Central memory CD8-positive, alpha-beta T cell (primary cell): ENCODE measurements around the gene GPR35.

Experiments used
- ATAC-seq: fragments of 150-1000 bp; cut with Tn5 transposase; replicated peaks from 2 replicates; pipeline ENCODE4 v1.10.0; 2022; ENCODE audit warnings: mild to moderate bottlenecking, moderate FRiP score, moderate number of reproducible peaks; ENCODE audit not compliant: poor library complexity, severe bottlenecking; ENCODE audit errors: extremely low read depth
- DNase-seq, 2 donors: peaks; one replicate each; pipeline ENCODE4 v3.0.0; 2021; ENCODE audit warnings: low spot score in 2 of 2
- H3K27ac Mint-ChIP-seq: one replicate; pipeline ENCODE4 v1.8.0; 2022; ENCODE audit warnings: low read depth, mild to moderate bottlenecking, moderate library complexity, mixed read lengths
- H3K27me3 Mint-ChIP-seq: one replicate; pipeline ENCODE4 v1.8.0; 2022; ENCODE audit warnings: mixed read lengths
- H3K36me3 Mint-ChIP-seq: one replicate; pipeline ENCODE4 v1.8.0; 2022; ENCODE audit warnings: mild to moderate bottlenecking, moderate library complexity, mixed read lengths; ENCODE audit not compliant: insufficient read depth
- H3K4me1 Mint-ChIP-seq: one replicate; pipeline ENCODE4 v1.8.0; 2022; ENCODE audit warnings: mixed read lengths
- H3K4me3 Mint-ChIP-seq: one replicate; pipeline ENCODE4 v1.8.0; 2022; ENCODE audit warnings: mild to moderate bottlenecking, moderate library complexity, mixed read lengths
- H3K9me3 Mint-ChIP-seq: one replicate; pipeline ENCODE4 v1.8.0; 2022; ENCODE audit warnings: mixed read lengths

GPR35 gene

DNA sequence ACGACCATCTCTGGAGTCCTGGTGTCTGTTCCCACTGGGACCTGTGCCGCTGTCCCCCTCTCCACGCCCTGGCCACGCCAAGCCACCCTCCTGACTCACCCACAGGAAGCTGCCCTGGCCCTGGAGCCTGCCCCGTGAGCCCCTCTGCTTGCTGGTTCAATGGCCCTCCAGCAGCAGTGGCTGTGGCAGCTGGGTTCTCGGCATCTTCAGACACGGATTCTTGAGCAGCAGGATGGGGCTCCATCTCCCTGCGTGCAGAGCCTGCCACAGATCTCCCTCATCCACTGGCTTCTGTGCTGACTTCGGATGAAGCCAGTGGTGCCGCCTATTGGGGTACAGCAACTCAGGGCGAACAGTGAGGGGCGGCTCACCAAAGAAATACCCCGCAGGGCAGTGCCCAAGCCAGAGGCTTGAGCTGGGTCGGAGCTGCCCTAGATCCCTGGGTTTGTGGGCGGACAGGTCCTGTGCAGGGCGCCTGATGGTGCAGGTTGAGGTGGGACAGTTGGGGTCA lies 24.8 kb upstream of the GPR35 start:
- Mint-ChIP-seq H3K27ac (peak overlapping the region; percentile 71), H3K9me3 (no peaks in the 10 kb centered on the region), H3K4me1 (peaks cover 6% of the 10 kb centered on the region), H3K36me3 (peaks cover 7% of the 10 kb centered on the region), H3K27me3 (no peaks in the 10 kb centered on the region), H3K4me3 (no peak overlapping the region)
- no peak for ATAC-seq
- DNase-seq: no peak

DNA sequence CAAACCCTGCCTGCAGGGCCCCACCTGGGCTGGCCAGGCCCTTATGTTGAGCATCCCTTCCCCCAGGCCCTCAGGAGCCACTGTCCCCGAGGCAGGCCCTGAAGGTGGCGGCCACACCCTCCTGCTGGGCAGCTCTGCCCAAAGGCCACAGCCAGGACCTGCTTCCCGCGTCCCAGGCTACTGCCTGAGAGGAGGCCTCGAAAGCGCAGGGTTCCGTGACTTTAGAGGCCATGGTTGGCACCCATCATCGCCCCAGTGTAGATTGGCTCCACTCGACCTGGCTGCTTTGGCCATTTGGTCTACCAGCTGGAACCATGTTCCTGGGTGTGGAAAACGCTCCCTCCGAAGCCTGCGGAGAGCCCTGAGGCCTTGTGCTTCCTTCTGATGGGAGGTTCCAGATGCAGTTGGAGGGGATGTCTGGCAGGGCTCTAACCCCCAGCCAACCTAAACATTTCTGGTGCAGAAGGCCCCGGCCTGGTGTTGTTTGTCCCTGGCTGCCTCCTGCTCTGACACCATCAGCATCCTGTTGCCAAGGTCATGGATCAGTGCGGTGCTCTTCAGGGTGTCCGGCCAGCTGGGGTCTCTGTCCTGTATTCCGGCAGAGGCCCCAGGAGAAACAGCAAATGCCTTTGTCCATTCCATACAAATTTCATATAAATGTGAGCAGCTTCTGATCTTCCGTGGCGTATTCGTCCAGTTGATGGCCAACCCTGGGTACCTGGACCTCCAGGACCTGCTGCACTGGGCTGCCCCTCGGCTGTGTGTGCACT lies 24.0 kb upstream of the GPR35 start:
- H3K9me3 Mint-ChIP-seq: no peaks in the 10 kb centered on the region
- peaks cover 4% of the 10 kb centered on the region for H3K36me3 Mint-ChIP-seq
- ATAC-seq (no peak), DNase-seq (no peak)
- no peak overlapping the region for H3K4me3 Mint-ChIP-seq
- no peaks in the 10 kb centered on the region for H3K27me3 Mint-ChIP-seq
- H3K4me1 Mint-ChIP-seq: peaks cover 6% of the 10 kb centered on the region
- peak overlapping the region; percentile 71 for H3K27ac Mint-ChIP-seq

DNA sequence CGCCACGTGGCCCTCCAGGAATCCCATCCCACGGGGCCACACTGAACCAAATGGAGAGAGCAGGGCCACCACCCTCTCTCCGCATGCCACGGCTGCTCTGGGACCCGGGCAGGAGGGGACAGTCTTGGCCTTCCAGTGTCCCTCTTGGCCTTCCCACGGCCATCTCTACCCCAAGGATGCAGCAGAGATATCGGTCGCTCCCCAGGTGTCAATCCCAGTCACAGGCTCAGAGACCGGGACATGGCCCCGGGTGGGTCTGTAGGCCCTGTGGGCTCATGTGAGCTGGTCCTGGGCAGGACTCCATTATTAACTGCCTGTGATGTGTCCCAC lies 23.5 kb upstream of the GPR35 start:
- Mint-ChIP-seq H3K27ac (no peak overlapping the region), H3K4me3 (no peak overlapping the region), H3K36me3 (peaks cover 4% of the 10 kb centered on the region), H3K9me3 (no peaks in the 10 kb centered on the region), H3K27me3 (no peaks in the 10 kb centered on the region), H3K4me1 (peaks cover 6% of the 10 kb centered on the region)
- ATAC-seq: no peak
- DNase-seq: no peak

DNA sequence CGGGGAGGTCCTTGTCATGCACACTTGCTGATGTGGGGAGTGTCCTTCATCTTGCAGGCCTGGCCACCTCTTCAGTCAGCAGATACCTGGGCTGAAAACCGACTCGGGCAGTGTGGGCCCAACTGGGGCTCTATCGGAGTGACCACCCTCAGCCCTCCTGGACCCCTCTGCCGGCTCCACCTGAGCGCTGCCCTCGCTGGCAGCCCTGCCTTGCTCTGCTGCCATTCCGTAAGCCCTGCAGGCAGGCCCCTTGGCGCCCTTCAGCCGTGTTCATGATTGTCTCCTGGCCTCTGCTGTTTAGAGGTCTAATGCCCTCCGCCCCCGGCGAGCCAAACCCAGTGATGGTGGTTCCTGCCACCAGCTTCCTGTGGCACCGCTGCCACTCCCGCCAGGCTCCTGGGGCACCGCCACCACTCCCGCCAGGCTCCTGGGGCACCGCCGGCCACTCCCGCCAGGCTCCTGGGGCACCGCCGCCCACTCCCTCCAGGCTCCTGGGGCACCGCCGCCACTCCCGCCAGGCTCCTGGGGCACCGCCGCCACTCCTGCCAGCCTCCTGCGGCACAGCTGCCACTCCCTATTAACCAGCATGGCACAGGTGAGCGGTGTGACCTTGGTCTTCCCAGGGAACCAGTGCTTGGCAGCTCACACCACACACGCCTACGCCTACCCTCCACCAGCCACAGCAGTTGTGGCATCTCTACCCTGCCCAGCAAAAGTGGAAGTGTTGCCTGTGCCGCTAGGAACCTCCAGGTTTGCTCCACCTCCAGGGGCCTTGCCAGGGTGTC lies 22.8 kb upstream of the GPR35 start:
- DNase-seq: no peak
- Mint-ChIP-seq H3K27ac (peak overlapping the region; percentile 51), H3K9me3 (no peaks in the 10 kb centered on the region), H3K27me3 (no peaks in the 10 kb centered on the region), H3K4me3 (no peak overlapping the region), H3K36me3 (peaks cover 5% of the 10 kb centered on the region), H3K4me1 (peaks cover 6% of the 10 kb centered on the region)
- no peak for ATAC-seq

DNA sequence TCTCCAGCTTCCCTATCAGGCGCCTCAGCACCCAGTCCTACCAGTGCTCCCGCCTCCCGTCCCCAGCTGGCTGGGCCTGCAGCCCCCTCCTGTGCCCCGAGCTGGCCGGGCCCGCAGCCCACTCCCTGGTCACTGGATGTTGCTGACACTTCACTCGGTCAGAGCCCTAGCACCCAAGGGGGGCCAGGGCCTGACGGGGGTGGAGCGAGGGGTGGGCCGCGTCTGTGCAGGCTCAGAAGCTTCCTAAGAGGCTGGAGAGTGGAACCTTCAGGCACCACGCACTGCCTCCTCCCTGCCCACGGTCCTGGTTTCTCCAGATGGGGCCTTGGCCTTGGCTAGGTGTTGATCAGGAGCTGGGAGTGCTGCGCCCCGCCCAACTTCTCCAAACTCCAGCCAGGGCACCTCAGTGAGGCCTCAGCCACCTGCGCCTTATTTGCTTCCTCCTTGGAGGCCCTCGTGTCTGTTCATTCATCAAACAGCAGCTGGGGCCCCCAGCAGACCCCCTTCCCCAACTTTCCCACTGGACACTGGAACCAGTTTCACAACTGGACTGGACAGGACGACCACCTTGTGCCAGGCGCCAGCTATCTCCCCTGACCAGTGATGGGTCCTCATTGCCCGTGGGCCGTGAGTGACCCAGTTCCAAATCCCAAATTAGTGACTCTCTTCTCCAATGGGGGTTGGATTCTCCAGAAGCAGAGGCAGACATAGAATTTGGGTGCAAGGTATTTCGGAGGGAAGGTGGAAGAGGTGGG lies 22.0 kb upstream of the GPR35 start:
- DNase-seq (no peak), ATAC-seq (no peak)
- Mint-ChIP-seq H3K36me3 (peaks cover 8% of the 10 kb centered on the region), H3K4me1 (peaks cover 6% of the 10 kb centered on the region), H3K9me3 (no peaks in the 10 kb centered on the region), H3K27me3 (no peaks in the 10 kb centered on the region), H3K27ac (peak overlapping the region; percentile 51), H3K4me3 (no peak overlapping the region)

DNA sequence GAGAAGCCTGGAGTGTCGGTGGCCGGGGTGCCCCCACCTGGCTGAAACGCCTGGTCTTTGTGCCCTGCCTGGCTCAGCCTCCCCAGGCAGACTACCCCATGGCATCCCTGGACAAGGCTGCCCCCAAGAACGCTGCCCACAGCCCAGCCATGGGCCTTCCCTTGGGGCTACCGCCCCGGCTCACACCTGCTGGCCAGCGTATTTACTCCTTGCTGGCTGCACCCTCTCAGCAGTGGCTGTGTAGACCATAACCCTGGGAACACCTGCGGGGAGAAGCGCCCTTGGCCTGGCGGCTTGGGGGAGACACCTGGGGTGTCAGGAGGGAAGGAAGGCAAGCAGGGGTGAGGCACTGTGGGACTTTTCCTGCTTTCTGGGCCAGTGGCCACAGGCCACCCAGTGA lies 21.4 kb upstream of the GPR35 start:
- Mint-ChIP-seq H3K4me3 (no peak overlapping the region), H3K4me1 (peaks cover 6% of the 10 kb centered on the region), H3K36me3 (peaks cover 8% of the 10 kb centered on the region), H3K27me3 (no peaks in the 10 kb centered on the region), H3K9me3 (no peaks in the 10 kb centered on the region), H3K27ac (no peak overlapping the region)
- ATAC-seq (no peak), DNase-seq (no peak)

DNA sequence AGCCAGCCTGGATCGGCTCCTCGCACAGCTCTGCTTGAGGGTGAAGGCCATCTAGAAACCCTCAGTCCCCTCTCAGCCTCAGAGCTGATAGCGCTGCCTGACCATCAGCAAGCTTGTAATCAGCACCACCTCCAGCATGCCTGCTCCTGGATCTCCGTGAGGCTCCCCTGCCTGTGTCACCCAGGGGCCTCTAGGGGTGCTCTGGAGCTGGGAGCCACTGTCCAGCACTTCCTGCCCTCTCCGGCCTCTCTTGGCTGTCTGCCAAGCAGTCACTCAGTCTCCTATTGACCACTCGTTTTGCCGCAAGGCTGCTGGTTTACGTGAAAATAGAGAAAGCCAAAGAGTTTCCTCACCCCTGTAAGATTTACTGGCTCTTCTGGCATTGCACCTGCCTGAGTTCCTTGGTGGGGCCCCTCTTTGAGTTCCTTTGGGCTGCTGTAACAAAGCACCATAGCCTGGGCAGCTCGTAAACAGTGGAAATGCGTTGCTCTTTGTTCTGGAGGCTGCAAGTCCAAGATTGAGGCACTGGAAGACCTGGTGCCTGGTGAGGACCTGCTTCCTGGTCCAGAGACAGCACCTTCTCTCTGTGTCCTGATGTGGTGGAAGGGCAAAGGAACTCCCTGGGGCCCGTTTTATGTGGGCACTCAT lies 20.9 kb upstream of the GPR35 start:
- H3K27ac Mint-ChIP-seq: no peak overlapping the region
- peaks cover 8% of the 10 kb centered on the region for H3K36me3 Mint-ChIP-seq
- H3K9me3 Mint-ChIP-seq: no peaks in the 10 kb centered on the region
- no peak overlapping the region for H3K4me3 Mint-ChIP-seq
- H3K27me3 Mint-ChIP-seq: no peaks in the 10 kb centered on the region
- H3K4me1 Mint-ChIP-seq: peaks cover 6% of the 10 kb centered on the region
- DNase-seq (no peak), ATAC-seq (no peak)

DNA sequence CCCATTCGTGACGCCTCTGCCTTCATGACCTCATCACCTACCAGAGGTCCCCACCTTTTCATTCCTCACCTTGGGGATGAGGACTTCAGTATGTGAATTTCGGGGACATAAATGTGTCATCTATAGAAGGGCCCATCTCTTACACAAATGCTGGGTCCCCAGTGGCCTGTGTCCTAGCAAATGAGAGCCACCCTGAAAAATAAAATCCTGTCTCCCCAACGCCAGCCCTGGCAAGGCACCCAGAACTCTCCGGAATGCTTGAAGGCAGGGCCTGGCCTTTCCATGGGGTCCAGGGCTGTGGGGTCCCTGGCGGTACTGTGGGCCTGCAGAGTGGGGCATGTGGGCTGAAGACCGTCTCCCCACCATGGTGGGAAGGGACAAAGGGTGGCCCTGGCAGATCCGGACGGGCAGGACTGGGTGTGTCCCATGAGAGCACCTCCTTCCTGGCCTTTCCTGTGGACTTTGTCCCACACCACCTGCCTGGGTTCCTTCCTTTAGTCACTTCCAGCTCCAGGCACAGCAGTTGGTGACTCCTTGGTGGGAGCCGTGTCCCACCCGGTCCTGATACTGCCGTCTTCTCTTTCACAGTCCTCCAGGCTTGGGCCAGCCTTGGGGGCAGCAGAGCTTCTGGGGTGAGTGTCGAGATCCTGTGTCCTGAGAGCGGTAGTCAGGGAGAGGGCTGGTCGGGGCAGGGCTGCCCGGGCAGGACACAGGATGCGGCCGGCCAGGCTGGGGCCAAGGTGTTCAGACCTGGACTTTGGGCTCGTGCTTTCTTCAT lies 20.2 kb upstream of the GPR35 start:
- peaks cover 8% of the 10 kb centered on the region for H3K36me3 Mint-ChIP-seq
- H3K27me3 Mint-ChIP-seq: no peaks in the 10 kb centered on the region
- no peaks in the 10 kb centered on the region for H3K9me3 Mint-ChIP-seq
- no peak for DNase-seq
- H3K4me1 Mint-ChIP-seq: peaks cover 6% of the 10 kb centered on the region
- ATAC-seq: no peak
- no peak overlapping the region for H3K4me3 Mint-ChIP-seq
- H3K27ac Mint-ChIP-seq: no peak overlapping the region

DNA sequence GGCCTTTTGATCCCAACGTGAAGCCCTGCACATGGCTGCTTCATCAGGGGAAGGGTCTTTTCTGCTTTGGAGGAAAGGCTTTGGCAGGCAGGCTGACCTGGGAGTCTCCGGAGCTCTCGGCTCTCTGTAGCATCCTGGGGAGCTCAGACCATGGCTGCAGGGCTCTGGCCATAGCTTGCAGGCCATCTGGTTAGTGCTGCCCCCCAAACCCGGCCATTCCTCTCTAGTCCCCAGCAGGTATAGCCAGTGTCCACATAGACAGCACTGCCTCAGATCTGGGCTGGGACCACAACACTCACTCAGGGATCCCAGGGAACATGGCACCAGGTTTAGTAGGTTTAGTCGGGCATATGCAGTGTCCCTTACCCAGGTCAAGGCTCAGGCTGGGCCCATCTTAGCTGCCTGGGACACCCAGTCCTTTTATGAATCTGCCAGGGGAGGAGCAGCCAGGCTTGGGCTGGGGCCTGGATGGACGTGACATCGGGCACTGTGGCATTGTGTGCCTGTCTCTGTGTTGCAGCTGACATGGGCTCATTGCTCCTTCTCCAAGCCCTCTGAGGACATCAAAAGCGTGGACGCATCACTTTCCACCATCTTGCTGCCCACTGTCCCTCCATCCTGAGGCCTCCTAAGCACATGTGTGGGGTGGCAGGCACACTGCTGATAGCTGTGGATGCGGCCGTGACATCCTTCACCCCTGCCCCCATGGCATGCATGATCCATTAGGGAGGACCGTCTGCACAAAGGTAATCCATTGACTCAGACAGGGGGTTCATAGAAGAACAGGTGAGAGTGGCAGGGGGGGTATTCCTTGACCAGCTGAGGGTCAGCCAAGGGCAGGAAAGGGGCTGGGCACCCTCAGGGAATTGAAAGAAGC lies 19.2 kb upstream of the GPR35 start:
- H3K4me3 Mint-ChIP-seq: no peak overlapping the region
- no peaks in the 10 kb centered on the region for H3K27me3 Mint-ChIP-seq
- no peak for ATAC-seq

DNA sequence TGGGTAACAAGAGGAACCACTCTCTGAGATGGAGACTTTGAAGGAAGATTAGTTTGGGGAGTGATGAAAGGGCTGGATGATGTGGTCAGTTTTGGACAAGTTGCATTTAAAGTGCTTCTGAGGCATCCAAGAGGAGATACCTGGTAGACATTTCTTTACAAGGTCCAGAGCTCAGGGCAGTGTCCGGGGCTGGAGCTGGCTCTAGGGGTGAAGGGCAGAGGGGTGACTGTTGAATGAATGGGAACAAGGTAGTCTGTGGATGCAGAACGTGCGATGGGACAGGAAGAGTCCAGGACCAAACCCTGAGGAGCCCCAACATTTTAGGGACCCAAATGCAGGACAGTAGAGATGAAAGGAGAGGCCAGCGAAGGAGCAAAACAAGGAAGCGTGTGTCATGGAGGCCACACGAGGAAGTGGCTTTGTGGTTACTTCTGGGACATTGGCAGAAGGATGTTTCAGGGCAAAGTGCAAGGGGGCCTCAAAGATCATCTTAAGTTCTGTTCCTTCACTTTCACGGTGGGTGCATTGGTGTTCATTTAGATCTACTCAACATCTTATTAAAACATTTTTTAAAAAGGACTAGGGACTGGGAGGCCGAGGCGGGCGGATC lies 13.6 kb upstream of the GPR35 start:
- no peak for DNase-seq
- Mint-ChIP-seq H3K36me3 (peaks cover 6% of the 10 kb centered on the region), H3K27ac (no peak overlapping the region), H3K4me3 (peak overlapping the region; percentile 47), H3K4me1 (peaks cover 12% of the 10 kb centered on the region), H3K27me3 (no peaks in the 10 kb centered on the region), H3K9me3 (no peaks in the 10 kb centered on the region)
- no peak for ATAC-seq

More for the DNA sequence above, 19.2 kb upstream of the GPR35 start:
- Mint-ChIP-seq H3K9me3 (no peaks in the 10 kb centered on the region), H3K27ac (no peak overlapping the region), H3K36me3 (peaks cover 8% of the 10 kb centered on the region), H3K4me1 (peaks cover 8% of the 10 kb centered on the region)
- DNase-seq: no peak

DNA sequence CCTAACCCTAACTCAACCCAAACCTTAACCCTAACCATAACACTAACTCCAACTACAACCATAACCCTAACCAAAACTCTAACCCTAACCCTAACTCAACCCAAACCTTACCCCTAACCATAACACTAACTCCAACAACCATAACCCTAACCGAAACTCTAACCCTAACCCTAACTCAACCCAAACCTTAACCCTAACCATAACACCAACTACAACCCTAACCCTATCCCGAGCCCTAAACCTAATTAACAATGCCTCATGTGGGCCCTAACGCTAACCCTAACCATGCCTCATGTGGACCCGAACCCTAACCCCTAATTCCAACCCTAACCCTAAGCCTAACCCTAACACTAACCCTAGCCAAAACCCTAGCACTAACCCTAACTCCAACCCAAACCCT lies 11.5 kb upstream of the GPR35 start:
- H3K36me3 Mint-ChIP-seq: peaks cover 2% of the 10 kb centered on the region

More for the DNA sequence above, 11.5 kb upstream of the GPR35 start:
- peaks cover 12% of the 10 kb centered on the region for H3K4me1 Mint-ChIP-seq
- ATAC-seq (no peak), DNase-seq (no peak)
- no peak overlapping the region for H3K4me3 Mint-ChIP-seq
- no peaks in the 10 kb centered on the region for H3K27me3 Mint-ChIP-seq
- H3K27ac Mint-ChIP-seq: no peak overlapping the region
- no peaks in the 10 kb centered on the region for H3K9me3 Mint-ChIP-seq
